ENCODE measurements around the gene CSRP1. TPM values are rescaled to one million over a fixed set of nuclear protein-coding genes. Genes with fewer than 3 reads are reported as not detected.

The CSRP1 gene
- total and polyA plus RNA-seq, 9 of the 15 experiments (the other 6 are each of a cell fraction or from before 2014, with no cell fraction given) = 6.8 to 39.4 (median 23.7) TPM

DNA sequence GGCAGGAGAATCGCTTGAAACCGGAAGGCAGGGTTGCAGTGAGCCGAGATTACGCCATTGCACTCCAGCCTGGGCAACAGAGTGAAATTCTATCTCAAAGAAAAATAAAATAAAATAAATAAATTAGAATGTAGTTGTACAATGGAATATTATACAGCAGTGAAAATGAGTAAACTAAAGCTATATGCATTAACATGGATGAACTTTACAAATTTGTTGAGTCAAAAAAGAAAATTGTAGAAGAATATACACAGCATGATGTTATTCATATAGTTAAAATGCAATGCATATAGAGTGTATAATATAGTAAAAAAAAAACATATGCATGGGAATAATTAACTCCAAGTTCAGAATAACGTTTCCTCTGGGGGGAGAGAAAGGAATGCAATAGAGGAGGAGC lies 21.0 kb upstream of the CSRP1 start (continued):
- TF ChIP-seq, protein P1, sequence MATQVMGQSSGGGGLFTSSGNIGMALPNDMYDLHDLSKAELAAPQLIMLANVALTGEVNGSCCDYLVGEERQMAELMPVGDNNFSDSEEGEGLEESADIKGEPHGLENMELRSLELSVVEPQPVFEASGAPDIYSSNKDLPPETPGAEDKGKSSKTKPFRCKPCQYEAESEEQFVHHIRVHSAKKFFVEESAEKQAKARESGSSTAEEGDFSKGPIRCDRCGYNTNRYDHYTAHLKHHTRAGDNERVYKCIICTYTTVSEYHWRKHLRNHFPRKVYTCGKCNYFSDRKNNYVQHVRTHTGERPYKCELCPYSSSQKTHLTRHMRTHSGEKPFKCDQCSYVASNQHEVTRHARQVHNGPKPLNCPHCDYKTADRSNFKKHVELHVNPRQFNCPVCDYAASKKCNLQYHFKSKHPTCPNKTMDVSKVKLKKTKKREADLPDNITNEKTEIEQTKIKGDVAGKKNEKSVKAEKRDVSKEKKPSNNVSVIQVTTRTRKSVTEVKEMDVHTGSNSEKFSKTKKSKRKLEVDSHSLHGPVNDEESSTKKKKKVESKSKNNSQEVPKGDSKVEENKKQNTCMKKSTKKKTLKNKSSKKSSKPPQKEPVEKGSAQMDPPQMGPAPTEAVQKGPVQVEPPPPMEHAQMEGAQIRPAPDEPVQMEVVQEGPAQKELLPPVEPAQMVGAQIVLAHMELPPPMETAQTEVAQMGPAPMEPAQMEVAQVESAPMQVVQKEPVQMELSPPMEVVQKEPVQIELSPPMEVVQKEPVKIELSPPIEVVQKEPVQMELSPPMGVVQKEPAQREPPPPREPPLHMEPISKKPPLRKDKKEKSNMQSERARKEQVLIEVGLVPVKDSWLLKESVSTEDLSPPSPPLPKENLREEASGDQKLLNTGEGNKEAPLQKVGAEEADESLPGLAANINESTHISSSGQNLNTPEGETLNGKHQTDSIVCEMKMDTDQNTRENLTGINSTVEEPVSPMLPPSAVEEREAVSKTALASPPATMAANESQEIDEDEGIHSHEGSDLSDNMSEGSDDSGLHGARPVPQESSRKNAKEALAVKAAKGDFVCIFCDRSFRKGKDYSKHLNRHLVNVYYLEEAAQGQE (IDR thresholded peaks at IDR 0.05; ENCODE audit: borderline replicate concordance) = no peak
- TF ChIP-seq, protein P1 (CRISPR knock-in tag; IDR thresholded peaks at IDR 0.05; ENCODE audit: low read depth) = no peak
- TF ChIP-seq WHSC1 (IDR thresholded peaks at IDR 0.05; ENCODE audit: low read length) = no peak
- TF ChIP-seq ZNF253 (CRISPR knock-in tag; conservative IDR thresholded peaks at IDR 0.05) = no peak
